WTC11 (cell line): Measurements from ENCODE around the gene BNC2. TPM values are rescaled to one million over a fixed set of nuclear protein-coding genes. Genes with fewer than 3 reads are reported as not detected.

Experiments used
- ATAC-seq: fragments of 200-7000 bp; cut with Tn5 transposase; 2 replicates; pipeline ENCODE4 v1.10.0; 2021; ENCODE audit warnings: mild to moderate bottlenecking, moderate library complexity
- CTCF ChIA-PET: fragments of 300-600 bp; sonication (Branson Sonifier 250); formaldehyde crosslinking; loops from one replicate; lab custom pipeline; 2021; ENCODE audit warnings: antibody characterized with exemption; lab: Charles Lee
- POLR2A ChIA-PET: fragments of 350-600 bp; sonication (Branson Sonifier 250); formaldehyde crosslinking; loops from one replicate; lab custom pipeline; 2021; ENCODE audit warnings: antibody characterized with exemption; lab: Charles Lee
- DNase-seq: peaks from one replicate; pipeline ENCODE4 v3.0.0; 2021; ENCODE audit warnings: low spot score
- H3K27ac Mint-ChIP-seq: 2 replicates; pipeline ENCODE4 v1.8.0; 2021; ENCODE audit warnings: mixed read lengths
- H3K27me3 Mint-ChIP-seq: 2 replicates; pipeline ENCODE4 v1.8.0; 2021; ENCODE audit warnings: low read depth, mild to moderate bottlenecking, moderate library complexity, mixed read lengths
- H3K36me3 Mint-ChIP-seq: 2 replicates; pipeline ENCODE4 v1.8.0; 2021; ENCODE audit warnings: mixed read lengths
- H3K4me1 Mint-ChIP-seq: 2 replicates; pipeline ENCODE4 v1.8.0; 2022; ENCODE audit warnings: mixed read lengths
- H3K4me3 Mint-ChIP-seq: 2 replicates; pipeline ENCODE4 v1.8.0; 2021; ENCODE audit warnings: mild to moderate bottlenecking, moderate library complexity, mixed read lengths
- H3K9me3 Mint-ChIP-seq: 2 replicates; pipeline ENCODE4 v1.8.0; 2021; ENCODE audit warnings: mixed read lengths
- CREB1 ChIP-seq: sonication (generic); formaldehyde crosslinking; IDR thresholded peaks from 2 replicates; pipeline ENCODE4 v1.8.0; 2023; ENCODE audit warnings: mild to moderate bottlenecking, missing genetic modification reagents
- CREM ChIP-seq: sonication (generic); formaldehyde crosslinking; IDR thresholded peaks from 2 replicates; pipeline ENCODE4 v1.8.1; 2022; ENCODE audit warnings: mild to moderate bottlenecking, missing genetic modification reagents, moderate library complexity
- ELF4 ChIP-seq: sonication (generic); formaldehyde crosslinking; IDR thresholded peaks from 2 replicates; pipeline ENCODE4 v1.8.1; 2022; ENCODE audit warnings: low read depth, mild to moderate bottlenecking, moderate library complexity, missing genetic modification reagents
- ESRRA ChIP-seq: sonication (generic); formaldehyde crosslinking; IDR thresholded peaks from 2 replicates; pipeline ENCODE4 v1.8.1; 2022; ENCODE audit warnings: mild to moderate bottlenecking, missing genetic modification reagents, borderline replicate concordance
- FOXJ3 ChIP-seq: sonication (generic); formaldehyde crosslinking; IDR thresholded peaks from 2 replicates; pipeline ENCODE4 v1.9.0; 2021; ENCODE audit warnings: missing genetic modification reagents, mild to moderate bottlenecking, borderline replicate concordance
- GABPB1 ChIP-seq: sonication (generic); formaldehyde crosslinking; IDR thresholded peaks from 2 replicates; pipeline ENCODE4 v1.8.1; 2023; ENCODE audit warnings: mild to moderate bottlenecking, missing genetic modification reagents
- NFE2L1 ChIP-seq: sonication (generic); formaldehyde crosslinking; IDR thresholded peaks from 2 replicates; pipeline ENCODE4 v1.8.1; 2023; ENCODE audit warnings: missing genetic modification reagents
- NR2C2 ChIP-seq: sonication (generic); formaldehyde crosslinking; IDR thresholded peaks from 2 replicates; pipeline ENCODE4 v1.8.0; 2022; ENCODE audit warnings: mild to moderate bottlenecking, missing genetic modification reagents
- NR3C1 ChIP-seq: sonication (generic); formaldehyde crosslinking; conservative IDR thresholded peaks from 2 replicates; pipeline ENCODE4 v1.8.1; 2023; ENCODE audit warnings: low read depth, mild to moderate bottlenecking, missing genetic modification reagents
- TP53 ChIP-seq: sonication (generic); formaldehyde crosslinking; IDR thresholded peaks from 2 replicates; pipeline ENCODE4 v1.8.1; 2023; ENCODE audit warnings: mild to moderate bottlenecking, missing genetic modification reagents
- ZNF138 ChIP-seq: sonication (generic); formaldehyde crosslinking; conservative IDR thresholded peaks from 2 replicates; pipeline ENCODE4 v1.8.1; 2022; ENCODE audit warnings: mild to moderate bottlenecking, moderate library complexity, missing genetic modification reagents
- ZNF317 ChIP-seq: sonication (generic); formaldehyde crosslinking; IDR thresholded peaks from 2 replicates; pipeline ENCODE4 v1.8.1; 2023; ENCODE audit warnings: low read depth, mild to moderate bottlenecking, moderate library complexity, missing genetic modification reagents, borderline replicate concordance
- ZNF423 ChIP-seq: fragments of 250-450 bp; sonication (Bioruptor Pico); IDR thresholded peaks from 2 replicates; pipeline ENCODE4 v2.1.2; 2022; ENCODE audit warnings: mild to moderate bottlenecking, moderate library complexity
- total RNA-seq: library from RNA; stranded (reverse); gene quantifications from 3 replicates; pipeline ENCODE4 v1.2.3, GENCODE V29; 2021
- TF ChIP-seq, protein P1 (sequence below): fragments of 250-450 bp; sonication (Bioruptor Pico); IDR thresholded peaks from 2 replicates; pipeline ENCODE4 v1.9.0; 2021; ENCODE audit warnings: mild to moderate bottlenecking
- TF ChIP-seq, protein P2 (sequence below): fragments of 200-600 bp; IDR thresholded peaks from 2 replicates; pipeline ENCODE4 v1.8.0; 2022; ENCODE audit warnings: antibody characterized with exemption
- TF ChIP-seq, protein P3 (sequence below): fragments of 250-450 bp; sonication (Bioruptor Pico); conservative IDR thresholded peaks from 2 replicates; pipeline ENCODE4 v1.9.0; 2021; ENCODE audit warnings: mild to moderate bottlenecking
- TF ChIP-seq, protein P4 (sequence below): fragments of 250-450 bp; sonication (Bioruptor Pico); IDR thresholded peaks from 2 replicates; pipeline ENCODE4 v2.1.2; 2022; ENCODE audit warnings: mild to moderate bottlenecking, moderate library complexity
- TF ChIP-seq, protein P5 (sequence below): sonication (generic); formaldehyde crosslinking; IDR thresholded peaks from 2 replicates; pipeline ENCODE4 v1.8.0; 2023; ENCODE audit warnings: mild to moderate bottlenecking, missing genetic modification reagents
- TF ChIP-seq, protein P6 (sequence below): sonication (generic); formaldehyde crosslinking; IDR thresholded peaks from 2 replicates; pipeline ENCODE4 v1.8.0; 2023; ENCODE audit warnings: missing genetic modification reagents
- TF ChIP-seq, protein P7 (sequence below): sonication (generic); formaldehyde crosslinking; conservative IDR thresholded peaks from 2 replicates; pipeline ENCODE4 v1.8.1; 2022; ENCODE audit warnings: mild to moderate bottlenecking, missing genetic modification reagents
- TF ChIP-seq, protein P8 (sequence below): sonication (generic); formaldehyde crosslinking; IDR thresholded peaks from 2 replicates; pipeline ENCODE4 v1.8.0; 2022; ENCODE audit warnings: mild to moderate bottlenecking, missing genetic modification reagents
- TF ChIP-seq, protein P9 (sequence below): sonication (generic); formaldehyde crosslinking; IDR thresholded peaks from 2 replicates; pipeline ENCODE4 v1.8.1; 2023; ENCODE audit warnings: mild to moderate bottlenecking, missing genetic modification reagents, moderate library complexity

Gene BNC2
- total RNA-seq, 1 experiment from 2014 or later, result 33.3 TPM

DNA sequence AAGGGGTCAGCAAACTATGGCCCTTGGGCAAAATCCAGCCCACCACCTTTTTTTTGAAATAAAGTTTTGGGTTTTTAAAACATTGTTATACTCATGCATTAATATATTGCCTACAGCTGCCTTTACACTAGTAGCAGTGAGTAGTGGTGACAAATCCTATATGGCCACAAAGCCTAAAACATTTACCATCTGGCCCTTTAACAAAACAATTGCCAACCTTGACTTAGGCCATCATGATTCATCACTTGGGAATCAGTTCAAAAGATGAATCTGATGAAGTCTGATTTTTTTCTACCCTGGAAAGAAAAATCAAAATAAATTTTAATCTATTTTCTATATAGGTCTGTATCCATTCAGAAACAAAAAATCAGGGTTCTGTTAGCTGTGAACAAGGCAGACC is 484.9 kb downstream of the BNC2 start:
- Mint-ChIP-seq H3K36me3 (no peaks in the 10 kb centered on the region; the same call in 1 of the 2 replicates), H3K4me3 (no peak overlapping the region)
- ChIA-PET POLR2A (no interaction called here), CTCF (no interaction called here)
- TF ChIP-seq ELF4, result no peak
- TF ChIP-seq, protein P1, sequence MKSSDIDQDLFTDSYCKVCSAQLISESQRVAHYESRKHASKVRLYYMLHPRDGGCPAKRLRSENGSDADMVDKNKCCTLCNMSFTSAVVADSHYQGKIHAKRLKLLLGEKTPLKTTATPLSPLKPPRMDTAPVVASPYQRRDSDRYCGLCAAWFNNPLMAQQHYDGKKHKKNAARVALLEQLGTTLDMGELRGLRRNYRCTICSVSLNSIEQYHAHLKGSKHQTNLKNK (CRISPR knock-in tag), result no peak
- no peak for TF ChIP-seq ZNF317 (CRISPR knock-in tag)
- TF ChIP-seq ESRRA (CRISPR knock-in tag), result no peak
- TF ChIP-seq, protein P2, sequence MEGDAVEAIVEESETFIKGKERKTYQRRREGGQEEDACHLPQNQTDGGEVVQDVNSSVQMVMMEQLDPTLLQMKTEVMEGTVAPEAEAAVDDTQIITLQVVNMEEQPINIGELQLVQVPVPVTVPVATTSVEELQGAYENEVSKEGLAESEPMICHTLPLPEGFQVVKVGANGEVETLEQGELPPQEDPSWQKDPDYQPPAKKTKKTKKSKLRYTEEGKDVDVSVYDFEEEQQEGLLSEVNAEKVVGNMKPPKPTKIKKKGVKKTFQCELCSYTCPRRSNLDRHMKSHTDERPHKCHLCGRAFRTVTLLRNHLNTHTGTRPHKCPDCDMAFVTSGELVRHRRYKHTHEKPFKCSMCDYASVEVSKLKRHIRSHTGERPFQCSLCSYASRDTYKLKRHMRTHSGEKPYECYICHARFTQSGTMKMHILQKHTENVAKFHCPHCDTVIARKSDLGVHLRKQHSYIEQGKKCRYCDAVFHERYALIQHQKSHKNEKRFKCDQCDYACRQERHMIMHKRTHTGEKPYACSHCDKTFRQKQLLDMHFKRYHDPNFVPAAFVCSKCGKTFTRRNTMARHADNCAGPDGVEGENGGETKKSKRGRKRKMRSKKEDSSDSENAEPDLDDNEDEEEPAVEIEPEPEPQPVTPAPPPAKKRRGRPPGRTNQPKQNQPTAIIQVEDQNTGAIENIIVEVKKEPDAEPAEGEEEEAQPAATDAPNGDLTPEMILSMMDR, result no peak
- TF ChIP-seq GABPB1, result no peak
- no peak for TF ChIP-seq ZNF423 (CRISPR knock-in tag)
- TF ChIP-seq NFE2L1, result no peak
- TF ChIP-seq, protein P3, sequence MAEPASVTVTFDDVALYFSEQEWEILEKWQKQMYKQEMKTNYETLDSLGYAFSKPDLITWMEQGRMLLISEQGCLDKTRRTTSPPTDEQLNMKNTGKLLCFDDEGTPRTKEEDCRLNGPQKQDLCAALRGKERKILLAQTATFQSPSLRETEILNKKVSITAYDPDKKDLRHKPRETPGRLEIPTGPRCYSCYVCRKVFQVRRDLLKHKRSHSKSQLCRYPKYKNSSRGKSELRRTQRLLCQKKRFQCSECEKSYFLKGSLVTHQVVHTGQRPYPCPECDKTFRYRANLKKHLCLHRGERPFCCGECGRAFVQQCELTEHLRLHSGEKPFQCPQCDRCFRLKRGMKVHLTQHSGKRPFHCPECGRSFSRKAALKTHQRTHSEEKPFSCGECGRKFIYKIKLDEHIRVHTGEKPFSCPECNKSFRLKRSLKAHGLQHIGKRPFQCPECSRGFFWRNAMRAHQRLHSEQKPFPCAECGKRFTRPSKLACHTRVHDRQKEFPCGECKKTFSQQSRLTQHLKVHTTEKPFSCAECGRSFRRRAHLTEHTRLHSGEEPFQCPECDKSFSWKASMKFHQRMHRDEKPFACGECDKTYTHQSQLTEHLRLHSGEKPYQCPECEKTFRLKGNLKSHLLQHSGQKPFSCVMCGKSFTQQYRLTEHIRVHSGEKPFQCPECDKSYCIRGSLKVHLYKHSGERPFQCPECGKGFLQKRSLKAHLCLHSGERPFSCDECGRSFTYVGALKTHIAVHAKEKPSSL (CRISPR knock-in tag), result no peak
- TF ChIP-seq, protein P4, sequence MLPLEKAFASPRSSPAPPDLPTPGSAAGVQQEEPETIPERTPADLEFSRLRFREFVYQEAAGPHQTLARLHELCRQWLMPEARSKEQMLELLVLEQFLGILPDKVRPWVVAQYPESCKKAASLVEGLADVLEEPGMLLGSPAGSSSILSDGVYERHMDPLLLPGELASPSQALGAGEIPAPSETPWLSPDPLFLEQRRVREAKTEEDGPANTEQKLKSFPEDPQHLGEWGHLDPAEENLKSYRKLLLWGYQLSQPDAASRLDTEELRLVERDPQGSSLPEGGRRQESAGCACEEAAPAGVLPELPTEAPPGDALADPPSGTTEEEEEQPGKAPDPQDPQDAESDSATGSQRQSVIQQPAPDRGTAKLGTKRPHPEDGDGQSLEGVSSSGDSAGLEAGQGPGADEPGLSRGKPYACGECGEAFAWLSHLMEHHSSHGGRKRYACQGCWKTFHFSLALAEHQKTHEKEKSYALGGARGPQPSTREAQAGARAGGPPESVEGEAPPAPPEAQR, result no peak
- TF ChIP-seq FOXJ3, result no peak
- TF ChIP-seq, all 79 proteins: peak for 0
- Mint-ChIP-seq H3K4me1 (peaks cover 4% of the 10 kb centered on the region; the same call in 1 of the 2 replicates), H3K27me3 (no peaks in the 10 kb centered on the region; the same call in 1 of the 2 replicates), H3K27ac (no peak overlapping the region), H3K9me3 (peaks cover 19% of the 10 kb centered on the region)
- DNase-seq (no peak), ATAC-seq (no peak)

DNA sequence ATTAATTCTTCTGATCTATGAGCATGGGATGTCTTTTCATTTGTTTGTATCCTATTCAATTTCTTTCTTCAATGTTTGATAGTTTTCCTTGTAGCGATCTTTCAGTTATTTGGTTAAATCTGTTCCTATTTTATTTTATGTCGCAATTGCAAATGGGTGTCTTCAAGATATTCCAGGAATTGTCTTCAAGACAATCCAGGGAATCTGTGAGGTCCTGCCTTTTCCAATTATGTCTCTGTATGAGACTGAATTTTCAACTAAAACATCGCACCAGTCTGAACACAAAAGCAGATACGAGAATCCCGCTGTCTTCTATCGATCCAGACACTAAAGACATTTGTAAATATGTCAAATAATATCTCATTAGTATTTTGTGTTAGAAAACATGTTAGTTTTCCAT is 485.5 kb downstream of the BNC2 start:
- H3K36me3 Mint-ChIP-seq, result no peaks in the 10 kb centered on the region; the same call in 1 of the 2 replicates
- H3K4me1 Mint-ChIP-seq, result peaks cover under 1% of the 10 kb centered on the region; the same call in 1 of the 2 replicates
- CTCF ChIA-PET, result no interaction called here
- POLR2A ChIA-PET, result no interaction called here
- H3K27me3 Mint-ChIP-seq, result no peaks in the 10 kb centered on the region; the same call in 1 of the 2 replicates
- DNase-seq (no peak), ATAC-seq (no peak)
- no peak overlapping the region for H3K27ac Mint-ChIP-seq
- peaks cover 19% of the 10 kb centered on the region for H3K9me3 Mint-ChIP-seq
- no peak overlapping the region for H3K4me3 Mint-ChIP-seq
- TF ChIP-seq NR3C1 (CRISPR knock-in tag), result no peak
- TF ChIP-seq, protein P5, sequence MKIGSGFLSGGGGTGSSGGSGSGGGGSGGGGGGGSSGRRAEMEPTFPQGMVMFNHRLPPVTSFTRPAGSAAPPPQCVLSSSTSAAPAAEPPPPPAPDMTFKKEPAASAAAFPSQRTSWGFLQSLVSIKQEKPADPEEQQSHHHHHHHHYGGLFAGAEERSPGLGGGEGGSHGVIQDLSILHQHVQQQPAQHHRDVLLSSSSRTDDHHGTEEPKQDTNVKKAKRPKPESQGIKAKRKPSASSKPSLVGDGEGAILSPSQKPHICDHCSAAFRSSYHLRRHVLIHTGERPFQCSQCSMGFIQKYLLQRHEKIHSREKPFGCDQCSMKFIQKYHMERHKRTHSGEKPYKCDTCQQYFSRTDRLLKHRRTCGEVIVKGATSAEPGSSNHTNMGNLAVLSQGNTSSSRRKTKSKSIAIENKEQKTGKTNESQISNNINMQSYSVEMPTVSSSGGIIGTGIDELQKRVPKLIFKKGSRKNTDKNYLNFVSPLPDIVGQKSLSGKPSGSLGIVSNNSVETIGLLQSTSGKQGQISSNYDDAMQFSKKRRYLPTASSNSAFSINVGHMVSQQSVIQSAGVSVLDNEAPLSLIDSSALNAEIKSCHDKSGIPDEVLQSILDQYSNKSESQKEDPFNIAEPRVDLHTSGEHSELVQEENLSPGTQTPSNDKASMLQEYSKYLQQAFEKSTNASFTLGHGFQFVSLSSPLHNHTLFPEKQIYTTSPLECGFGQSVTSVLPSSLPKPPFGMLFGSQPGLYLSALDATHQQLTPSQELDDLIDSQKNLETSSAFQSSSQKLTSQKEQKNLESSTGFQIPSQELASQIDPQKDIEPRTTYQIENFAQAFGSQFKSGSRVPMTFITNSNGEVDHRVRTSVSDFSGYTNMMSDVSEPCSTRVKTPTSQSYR (CRISPR knock-in tag), result no peak
- TF ChIP-seq, protein P2, result no peak
- no peak for TF ChIP-seq TP53 (CRISPR knock-in tag)
- TF ChIP-seq ZNF138 (CRISPR knock-in tag), result no peak
- TF ChIP-seq, protein P6, sequence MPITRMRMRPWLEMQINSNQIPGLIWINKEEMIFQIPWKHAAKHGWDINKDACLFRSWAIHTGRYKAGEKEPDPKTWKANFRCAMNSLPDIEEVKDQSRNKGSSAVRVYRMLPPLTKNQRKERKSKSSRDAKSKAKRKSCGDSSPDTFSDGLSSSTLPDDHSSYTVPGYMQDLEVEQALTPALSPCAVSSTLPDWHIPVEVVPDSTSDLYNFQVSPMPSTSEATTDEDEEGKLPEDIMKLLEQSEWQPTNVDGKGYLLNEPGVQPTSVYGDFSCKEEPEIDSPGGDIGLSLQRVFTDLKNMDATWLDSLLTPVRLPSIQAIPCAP (CRISPR knock-in tag), result no peak
- TF ChIP-seq, protein P7, sequence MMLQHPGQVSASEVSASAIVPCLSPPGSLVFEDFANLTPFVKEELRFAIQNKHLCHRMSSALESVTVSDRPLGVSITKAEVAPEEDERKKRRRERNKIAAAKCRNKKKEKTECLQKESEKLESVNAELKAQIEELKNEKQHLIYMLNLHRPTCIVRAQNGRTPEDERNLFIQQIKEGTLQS, result no peak
- TF ChIP-seq CREM (CRISPR knock-in tag), result no peak
- no peak for TF ChIP-seq NR2C2 (CRISPR knock-in tag)
- TF ChIP-seq CREB1 (CRISPR knock-in tag), result no peak
- TF ChIP-seq, protein P8, sequence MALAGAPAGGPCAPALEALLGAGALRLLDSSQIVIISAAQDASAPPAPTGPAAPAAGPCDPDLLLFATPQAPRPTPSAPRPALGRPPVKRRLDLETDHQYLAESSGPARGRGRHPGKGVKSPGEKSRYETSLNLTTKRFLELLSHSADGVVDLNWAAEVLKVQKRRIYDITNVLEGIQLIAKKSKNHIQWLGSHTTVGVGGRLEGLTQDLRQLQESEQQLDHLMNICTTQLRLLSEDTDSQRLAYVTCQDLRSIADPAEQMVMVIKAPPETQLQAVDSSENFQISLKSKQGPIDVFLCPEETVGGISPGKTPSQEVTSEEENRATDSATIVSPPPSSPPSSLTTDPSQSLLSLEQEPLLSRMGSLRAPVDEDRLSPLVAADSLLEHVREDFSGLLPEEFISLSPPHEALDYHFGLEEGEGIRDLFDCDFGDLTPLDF (CRISPR knock-in tag), result no peak
- TF ChIP-seq, protein P9, sequence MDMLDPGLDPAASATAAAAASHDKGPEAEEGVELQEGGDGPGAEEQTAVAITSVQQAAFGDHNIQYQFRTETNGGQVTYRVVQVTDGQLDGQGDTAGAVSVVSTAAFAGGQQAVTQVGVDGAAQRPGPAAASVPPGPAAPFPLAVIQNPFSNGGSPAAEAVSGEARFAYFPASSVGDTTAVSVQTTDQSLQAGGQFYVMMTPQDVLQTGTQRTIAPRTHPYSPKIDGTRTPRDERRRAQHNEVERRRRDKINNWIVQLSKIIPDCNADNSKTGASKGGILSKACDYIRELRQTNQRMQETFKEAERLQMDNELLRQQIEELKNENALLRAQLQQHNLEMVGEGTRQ (CRISPR knock-in tag), result no peak
